ENCODE results near the gene FMN2.

The FMN2 gene

GRCh38 chr1:240511789-240512188, 420.1 kb downstream of the FMN2 start:
- H3K27ac ChIP-seq (ENCODE audit: insufficient read depth, low read length, poor library complexity, severe bottlenecking) = no peak overlapping the region
- no peaks in the 10 kb centered on the region for H3K27me3 ChIP-seq (replicated peaks; ENCODE audit: control insufficient read depth, insufficient read depth, low read length, poor library complexity, severe bottlenecking)
- no peak overlapping the region for H3K4me3 ChIP-seq (ENCODE audit: insufficient read depth, low read depth, low read length, poor library complexity, severe bottlenecking)
- H3K4me1 ChIP-seq (ENCODE audit: control insufficient read depth, insufficient read depth, low read length, poor library complexity, severe bottlenecking) = no peaks in the 10 kb centered on the region
- H3K9me3 ChIP-seq (ENCODE audit: control insufficient read depth, low read length) = no peaks in the 10 kb centered on the region
- H3K36me3 ChIP-seq (ENCODE audit: control insufficient read depth, insufficient read depth, low read length) = no peaks in the 10 kb centered on the region
- DNase-seq = no peak

- H3K27me3 ChIP-seq (replicated peaks; ENCODE audit: control insufficient read depth, insufficient read depth, low read length, poor library complexity, severe bottlenecking) = no peaks in the 10 kb centered on the region
- no peaks in the 10 kb centered on the region for H3K4me1 ChIP-seq (ENCODE audit: control insufficient read depth, insufficient read depth, low read length, poor library complexity, severe bottlenecking)
- no peak overlapping the region for H3K4me3 ChIP-seq (ENCODE audit: insufficient read depth, low read depth, low read length, poor library complexity, severe bottlenecking)
- no peak for DNase-seq
- H3K27ac ChIP-seq (ENCODE audit: insufficient read depth, low read length, poor library complexity, severe bottlenecking) = no peak overlapping the region
- H3K9me3 ChIP-seq (ENCODE audit: control insufficient read depth, low read length) = no peaks in the 10 kb centered on the region
- no peaks in the 10 kb centered on the region for H3K36me3 ChIP-seq (ENCODE audit: control insufficient read depth, insufficient read depth, low read length)
Observed at GRCh38 chr1:240515505-240515904, 423.8 kb downstream of the FMN2 start.

- Histone ChIP-seq H3K4me3 (ENCODE audit: insufficient read depth, low read depth, low read length, poor library complexity, severe bottlenecking) (no peak overlapping the region), H3K27me3 (replicated peaks; ENCODE audit: control insufficient read depth, insufficient read depth, low read length, poor library complexity, severe bottlenecking) (no peaks in the 10 kb centered on the region), H3K4me1 (ENCODE audit: control insufficient read depth, insufficient read depth, low read length, poor library complexity, severe bottlenecking) (no peaks in the 10 kb centered on the region), H3K9me3 (ENCODE audit: control insufficient read depth, low read length) (no peaks in the 10 kb centered on the region), H3K27ac (ENCODE audit: insufficient read depth, low read length, poor library complexity, severe bottlenecking) (no peak overlapping the region), H3K36me3 (ENCODE audit: control insufficient read depth, insufficient read depth, low read length) (no peaks in the 10 kb centered on the region)
- no peak for DNase-seq
Observed at GRCh38 chr1:240516069-240516468, 424.4 kb downstream of the FMN2 start.

GRCh38 chr1:240517891-240518290, 426.2 kb downstream of the FMN2 start:
- Histone ChIP-seq H3K36me3 (ENCODE audit: control insufficient read depth, insufficient read depth, low read length) (no peaks in the 10 kb centered on the region), H3K9me3 (ENCODE audit: control insufficient read depth, low read length) (no peaks in the 10 kb centered on the region), H3K27me3 (replicated peaks; ENCODE audit: control insufficient read depth, insufficient read depth, low read length, poor library complexity, severe bottlenecking) (no peaks in the 10 kb centered on the region), H3K4me3 (ENCODE audit: insufficient read depth, low read depth, low read length, poor library complexity, severe bottlenecking) (no peak overlapping the region), H3K27ac (ENCODE audit: insufficient read depth, low read length, poor library complexity, severe bottlenecking) (no peak overlapping the region), H3K4me1 (ENCODE audit: control insufficient read depth, insufficient read depth, low read length, poor library complexity, severe bottlenecking) (no peaks in the 10 kb centered on the region)
- DNase-seq = no peak

- Histone ChIP-seq H3K9me3 (ENCODE audit: control insufficient read depth, low read length) (no peaks in the 10 kb centered on the region), H3K36me3 (ENCODE audit: control insufficient read depth, insufficient read depth, low read length) (no peaks in the 10 kb centered on the region), H3K4me1 (ENCODE audit: control insufficient read depth, insufficient read depth, low read length, poor library complexity, severe bottlenecking) (no peaks in the 10 kb centered on the region), H3K27ac (ENCODE audit: insufficient read depth, low read length, poor library complexity, severe bottlenecking) (no peak overlapping the region), H3K4me3 (ENCODE audit: insufficient read depth, low read depth, low read length, poor library complexity, severe bottlenecking) (no peak overlapping the region), H3K27me3 (replicated peaks; ENCODE audit: control insufficient read depth, insufficient read depth, low read length, poor library complexity, severe bottlenecking) (no peaks in the 10 kb centered on the region)
- no peak for DNase-seq
Observed at GRCh38 chr1:240522122-240522822, 430.6 kb downstream of the FMN2 start.

- Histone ChIP-seq H3K4me1 (ENCODE audit: control insufficient read depth, insufficient read depth, low read length, poor library complexity, severe bottlenecking) (no peaks in the 10 kb centered on the region), H3K9me3 (ENCODE audit: control insufficient read depth, low read length) (no peaks in the 10 kb centered on the region), H3K27ac (ENCODE audit: insufficient read depth, low read length, poor library complexity, severe bottlenecking) (no peak overlapping the region), H3K4me3 (ENCODE audit: insufficient read depth, low read depth, low read length, poor library complexity, severe bottlenecking) (no peak overlapping the region), H3K36me3 (ENCODE audit: control insufficient read depth, insufficient read depth, low read length) (no peaks in the 10 kb centered on the region), H3K27me3 (replicated peaks; ENCODE audit: control insufficient read depth, insufficient read depth, low read length, poor library complexity, severe bottlenecking) (no peaks in the 10 kb centered on the region)
- no peak for DNase-seq
Observed at GRCh38 chr1:240524356-240525069, 432.8 kb downstream of the FMN2 start.
